OCI-LY7 (cell line): ENCODE data around the gene EPHB1. TPM values are rescaled to one million over a fixed set of nuclear protein-coding genes. Genes with fewer than 3 reads are reported as not detected.

Source experiments
- BruUV-seq: library from RNA; stranded (reverse); fragments of 400-500 nt; replicated peaks from 2 replicates; lab custom pipeline; 2021; lab: Mats Ljungman, UMichigan
- CTCF ChIA-PET: fragments of 300-600 bp; sonication (Branson Sonifier 250); formaldehyde crosslinking; loops from one replicate; lab custom pipeline; 2022; ENCODE audit warnings: antibody characterized with exemption; ENCODE audit not compliant: unreplicated experiment; lab: Charles Lee
- POLR2A ChIA-PET: fragments of 300-600 bp; sonication (Branson Sonifier 250); formaldehyde crosslinking; loops from one replicate; lab custom pipeline; 2022; ENCODE audit warnings: antibody characterized with exemption; lab: Charles Lee
- DNase-seq: peaks from one replicate; pipeline ENCODE4 v3.0.0-alpha.2; 2015; ENCODE audit warnings: low spot score
- H2AFZ ChIP-seq: fragments of 200-600 bp; sonication (generic), shearing (Covaris generic); 2 replicates; pipeline ENCODE4 v1.6.1; 2014; ENCODE audit warnings: mild to moderate bottlenecking, antibody characterized with exemption, low read length, moderate library complexity
- H3K27ac ChIP-seq: fragments of 200-600 bp; sonication (generic); 2 replicates; pipeline ENCODE4 v1.5.1; 2014; ENCODE audit warnings: mixed run types, low read depth, mild to moderate bottlenecking, moderate library complexity, low read length, inconsistent platforms; ENCODE audit not compliant: poor library complexity, severe bottlenecking
- H3K36me3 ChIP-seq: fragments of 200-600 bp; sonication (generic); 2 replicates; pipeline ENCODE4 v1.6.1; 2014; ENCODE audit warnings: mild to moderate bottlenecking, antibody characterized with exemption, low read length, moderate library complexity, mixed read lengths; ENCODE audit not compliant: insufficient read depth
- H3K4me1 ChIP-seq: fragments of 200-600 bp; sonication (generic); 2 replicates; pipeline ENCODE4 v1.5.1; 2014; ENCODE audit warnings: mild to moderate bottlenecking, low read length; ENCODE audit not compliant: insufficient read depth, poor library complexity, severe bottlenecking
- H3K4me2 ChIP-seq: fragments of 200-600 bp; sonication (generic); 2 replicates; pipeline ENCODE4 v1.6.1; 2014; ENCODE audit warnings: mild to moderate bottlenecking, low read length
- H3K4me3 ChIP-seq: fragments of 200-600 bp; sonication (generic); 2 replicates; pipeline ENCODE4 v1.5.1; 2014; ENCODE audit warnings: mild to moderate bottlenecking, low read depth, low read length; ENCODE audit not compliant: poor library complexity, severe bottlenecking
- H3K79me2 ChIP-seq: fragments of 200-600 bp; sonication (generic); 2 replicates; pipeline ENCODE4 v1.6.1; 2016; ENCODE audit warnings: low read depth, mild to moderate bottlenecking, low read length, moderate library complexity, mixed read lengths; ENCODE audit not compliant: insufficient read depth
- H3K9me2 ChIP-seq: fragments of 200-600 bp; sonication (generic); 2 replicates; pipeline ENCODE4 v1.6.1; 2016; ENCODE audit warnings: mild to moderate bottlenecking, low read length, mixed read lengths; ENCODE audit not compliant: insufficient read depth
- H3K9me3 ChIP-seq: fragments of 200-600 bp; sonication (generic); 2 replicates; pipeline ENCODE4 v1.6.1; 2014; ENCODE audit warnings: mild to moderate bottlenecking, mixed run types, low read length, mixed read lengths
- H4K20me1 ChIP-seq: fragments of 200-600 bp; sonication (generic); 2 replicates; pipeline ENCODE4 v1.6.1; 2014; ENCODE audit warnings: mild to moderate bottlenecking, antibody characterized with exemption, low read length, moderate library complexity, mixed read lengths; ENCODE audit not compliant: insufficient read depth
- CTCF ChIP-seq: fragments of 200-600 bp; sonication (generic); conservative IDR thresholded peaks from 2 replicates; pipeline ENCODE4 v1.5.1; 2014; ENCODE audit warnings: mild to moderate bottlenecking, antibody characterized with exemption, low read length, moderate library complexity, mixed read lengths
- EZH2phosphoT487 ChIP-seq: fragments of 200-600 bp; sonication (generic); IDR thresholded peaks from 2 replicates; pipeline ENCODE4 v1.6.1; 2018; ENCODE audit warnings: low read depth, borderline replicate concordance, mild to moderate bottlenecking, mixed run types, antibody characterized with exemption, low read length, moderate library complexity, mixed read lengths
- intact Hi-C: fragments of 100-400 bp; cut with micrococcal nuclease; formaldehyde crosslinking; loops from one replicate; pipeline ENCODE4 v1.10.0; 2022; ENCODE audit not compliant: unreplicated experiment
- total RNA-seq, 2 experiments: library from RNA; depleted of rRNA in 1 of 2; stranded (reverse); fragments of >200 nt in 1 of 2; shearing (Covaris generic) in 1 of 2; gene quantifications; 2 replicates each; pipeline ENCODE4 v1.2.3, GENCODE V29; 2014 to 2022

EPHB1 gene
- total RNA-seq, 2 experiments from 2014 or later, result 0.54 to 1.3 TPM

- BruUV-seq, result no TSS peak
- Histone ChIP-seq H3K9me3 (no peaks in the 10 kb centered on the region), H4K20me1 (no peaks in the 10 kb centered on the region), H3K9me2 (no peaks in the 10 kb centered on the region), H2AFZ (no peak overlapping the region), H3K79me2 (no peaks in the 10 kb centered on the region), H3K4me3 (no peak overlapping the region), H3K36me3 (no peaks in the 10 kb centered on the region), H3K27ac (no peak overlapping the region), H3K4me2 (no peak overlapping the region), H3K4me1 (no peaks in the 10 kb centered on the region)
- CTCF ChIA-PET, result no interaction called here
- no peak for DNase-seq
- POLR2A ChIA-PET, result no interaction called here
- intact Hi-C loops, result no loop called here
- TF ChIP-seq EZH2phosphoT487 (no peak), CTCF (no peak)
Observed at GRCh38 chr3:134869153-134869726, 74.2 kb downstream of the EPHB1 start.

GRCh38 chr3:134871818-134872217 lies 76.8 kb downstream of the EPHB1 start:
- Histone ChIP-seq H3K4me3 (no peak overlapping the region), H3K27ac (no peak overlapping the region), H3K79me2 (no peaks in the 10 kb centered on the region), H3K4me1 (no peaks in the 10 kb centered on the region), H2AFZ (no peak overlapping the region), H3K9me2 (no peaks in the 10 kb centered on the region), H4K20me1 (no peaks in the 10 kb centered on the region), H3K36me3 (no peaks in the 10 kb centered on the region), H3K9me3 (no peaks in the 10 kb centered on the region), H3K4me2 (no peak overlapping the region)
- TF ChIP-seq CTCF (no peak), EZH2phosphoT487 (no peak)
- BruUV-seq, result no TSS peak
- POLR2A ChIA-PET, result interaction anchor here (0.6 kb wide), 1 partner anchor 10 kb away, joined by 5 read pairs; no protein-coding TSS in a partner anchor
- DNase-seq, result no peak
- CTCF ChIA-PET, result no interaction called here
- intact Hi-C loops, result no loop called here

GRCh38 chr3:134872440-134873388 lies 77.7 kb downstream of the EPHB1 start:
- Histone ChIP-seq H2AFZ (no peak overlapping the region), H3K4me2 (no peak overlapping the region), H3K79me2 (no peaks in the 10 kb centered on the region), H3K9me3 (no peaks in the 10 kb centered on the region), H3K36me3 (no peaks in the 10 kb centered on the region), H3K4me1 (no peaks in the 10 kb centered on the region), H3K27ac (no peak overlapping the region), H4K20me1 (no peaks in the 10 kb centered on the region), H3K4me3 (no peak overlapping the region), H3K9me2 (no peaks in the 10 kb centered on the region)
- TF ChIP-seq EZH2phosphoT487 (no peak), CTCF (no peak)
- ChIA-PET CTCF (no interaction called here), POLR2A (interaction anchor here (0.6 to 0.7 kb wide), 2 partner anchors 11 to 689 kb away, joined by 3 to 5 read pairs; no protein-coding TSS in a partner anchor)
- intact Hi-C loops, result no loop called here
- no TSS peak for BruUV-seq
- no peak for DNase-seq
